SK-N-SH (cell line): ENCODE results near the gene IWS1. TPM values are rescaled to one million over a fixed set of nuclear protein-coding genes. Genes with fewer than 3 reads are reported as not detected.
"Not testable (repeated sequence)": the region's sequence is repeated elsewhere in the genome, so short reads cannot be mapped to it uniquely, and the experiment has no call there.

Source experiments
- CTCF ChIA-PET: fragments of 300-600, 350-600 bp; formaldehyde crosslinking; extraction: SDS; loops from one replicate; lab custom pipeline; 2021; lab: Yijun Ruan, JAX
- POLR2A ChIA-PET: fragments of 350-600 bp; sonication (Branson Sonifier 250); formaldehyde crosslinking; extraction: SDS; loops from one replicate; lab custom pipeline; 2020; ENCODE audit warnings: antibody characterized with exemption, inconsistent platforms; lab: Yijun Ruan, JAX
- DNase-seq: peaks from one replicate; pipeline ENCODE4 v3.0.0; 2012
- H2AFZ ChIP-seq: fragments of 200-600 bp; sonication (generic); 2 replicates; pipeline ENCODE4 v1.8.1; 2016; ENCODE audit warnings: antibody characterized with exemption, mild to moderate bottlenecking, low read depth
- H3F3A ChIP-seq: fragments of 200-600 bp; sonication (generic); replicated peaks from 2 replicates; pipeline ENCODE3; 2016; ENCODE audit warnings: antibody characterized with exemption, mild to moderate bottlenecking; ENCODE audit not compliant: insufficient read depth
- H3K27ac ChIP-seq, 2 experiments: fragments of 200-500 bp in 1 of 2; fragments of 200-600 bp in 1 of 2; sonication (Bioruptor generic) in 1 of 2; sonication (generic), shearing (Covaris generic) in 1 of 2; 2 replicates each; pipeline versions ENCODE4 v1.5.1 to v1.6.1; 2014 to 2016; ENCODE audit warnings: low read depth in 2 of 2, inconsistent platforms in 1 of 2, low read length in 1 of 2, mild to moderate bottlenecking in 1 of 2, mixed read lengths in 1 of 2
- H3K27me3 ChIP-seq: fragments of 200-600 bp; sonication (generic), shearing (Covaris generic); 2 replicates; pipeline ENCODE4 v1.6.1; 2016; ENCODE audit warnings: mixed run types; ENCODE audit not compliant: insufficient read depth
- H3K36me3 ChIP-seq, 2 experiments: fragments of 200-500 bp in 1 of 2; fragments of 200-600 bp in 1 of 2; sonication (Bioruptor generic) in 1 of 2; sonication (generic) in 1 of 2; replicated peaks in 1 of 2; 2 replicates each; pipeline versions ENCODE3 to v1.5.1; 2014 to 2016; ENCODE audit warnings: low read length in 1 of 2, mild to moderate bottlenecking in 1 of 2; ENCODE audit not compliant: insufficient read depth in 2 of 2, control insufficient read depth in 1 of 2
- H3K4me1 ChIP-seq, 2 experiments: fragments of 200-500 bp in 1 of 2; fragments of 200-600 bp in 1 of 2; sonication (Bioruptor generic) in 1 of 2; sonication (generic), shearing (Covaris generic) in 1 of 2; 2 replicates each; pipeline versions ENCODE4 v1.5.1 to v1.6.1; 2014 to 2016; ENCODE audit warnings: low read depth in 1 of 2, low read length in 1 of 2, mixed run types in 1 of 2; ENCODE audit not compliant: insufficient read depth in 2 of 2, control insufficient read depth in 1 of 2
- H3K4me2 ChIP-seq: fragments of 200-600 bp; sonication (generic), shearing (Covaris generic); 2 replicates; pipeline ENCODE4 v1.6.1; 2017; ENCODE audit warnings: mixed run types
- H3K4me3 ChIP-seq, 2 experiments: fragments of 200-500 bp in 1 of 2; fragments of 200-600 bp in 1 of 2; sonication (Bioruptor generic) in 1 of 2; sonication (generic), shearing (Covaris generic) in 1 of 2; 2 replicates each; pipeline versions ENCODE4 v1.5.1 to v1.8.1; 2014 to 2016; ENCODE audit warnings: low read depth in 2 of 2, inconsistent platforms in 1 of 2, low read length in 1 of 2, mild to moderate bottlenecking in 1 of 2, mixed read lengths in 1 of 2, moderate library complexity in 1 of 2
- H3K79me2 ChIP-seq: fragments of 200-600 bp; sonication (generic); 2 replicates; pipeline ENCODE4 v1.8.1; 2017; ENCODE audit warnings: mild to moderate bottlenecking; ENCODE audit not compliant: insufficient read depth
- H3K9ac ChIP-seq: fragments of 200-600 bp; sonication (generic); 2 replicates; pipeline ENCODE4 v1.6.1; 2017; ENCODE audit warnings: mixed run types
- H3K9me2 ChIP-seq: fragments of 200-600 bp; sonication (generic); 2 replicates; pipeline ENCODE4 v1.6.1; 2017; ENCODE audit warnings: mixed run types
- H3K9me3 ChIP-seq: fragments of 200-600 bp; sonication (generic); 2 replicates; pipeline ENCODE4 v1.6.1; 2017; ENCODE audit warnings: mixed run types, mild to moderate bottlenecking, moderate library complexity
- H4K20me1 ChIP-seq: fragments of 200-600 bp; sonication (generic); 2 replicates; pipeline ENCODE4 v1.6.1; 2017; ENCODE audit warnings: mild to moderate bottlenecking, mixed run types; ENCODE audit not compliant: insufficient read depth
- CTCF ChIP-seq: fragments of 200-600 bp; sonication (generic); IDR thresholded peaks from 2 replicates; pipeline ENCODE4 v1.6.1; 2017; ENCODE audit warnings: antibody characterized with exemption, mild to moderate bottlenecking, moderate library complexity
- FOXJ3 ChIP-seq: sonication (generic); formaldehyde crosslinking; IDR thresholded peaks from 2 replicates; pipeline ENCODE4 v1.5.1; 2020; ENCODE audit warnings: mild to moderate bottlenecking, missing genetic modification reagents
- JUND ChIP-seq: IDR thresholded peaks from 2 replicates; pipeline ENCODE4 v1.4.0; 2012
- MEF2A ChIP-seq: IDR thresholded peaks from 2 replicates; pipeline ENCODE4 v1.4.0; 2012; ENCODE audit warnings: low read depth, borderline replicate concordance
- NFIC ChIP-seq: IDR thresholded peaks from 2 replicates; pipeline ENCODE4 v1.4.0; 2012; ENCODE audit warnings: borderline replicate concordance
- NRF1 ChIP-seq: IDR thresholded peaks from 2 replicates; pipeline ENCODE4 v1.6.1; 2012; ENCODE audit warnings: low read depth, mild to moderate bottlenecking, low read length
- PBX3 ChIP-seq: IDR thresholded peaks from 2 replicates; pipeline ENCODE4; 2012
- SIN3A ChIP-seq: IDR thresholded peaks from 2 replicates; pipeline ENCODE4 v1.6.1; 2012; ENCODE audit warnings: low read depth, mild to moderate bottlenecking, low read length, moderate library complexity, borderline replicate concordance
- TAF1 ChIP-seq: IDR thresholded peaks from 2 replicates; pipeline ENCODE4 v1.6.1; 2012; ENCODE audit warnings: low read depth, mild to moderate bottlenecking, low read length, moderate library complexity, borderline replicate concordance
- TCF12 ChIP-seq: IDR thresholded peaks from 2 replicates; pipeline ENCODE4 v1.4.0; 2012
- TEAD4 ChIP-seq: IDR thresholded peaks from 2 replicates; pipeline ENCODE4 v1.4.0; 2012; ENCODE audit warnings: mild to moderate bottlenecking, borderline replicate concordance; ENCODE audit not compliant: insufficient read depth
- ZBTB33 ChIP-seq: IDR thresholded peaks from 2 replicates; pipeline ENCODE4 v1.4.0; 2012; ENCODE audit warnings: low read depth, borderline replicate concordance
- WGBS: methylation state at CpG from one replicate; pipeline ENCODE4 v1.1.6; 2017; ENCODE audit warnings: low lambda C conversion rate; 5-methylcytosine and 5-hydroxymethylcytosine counted together
- polyA plus RNA-seq, 3 experiments: library from polyadenylated mRNA; depleted of rRNA; stranded (reverse); fragments of >200 nt; gene quantifications; 2 replicates each; pipeline ENCODE4 v1.2.3, GENCODE V29; 2012
- TF ChIP-seq, protein P1 (sequence below): fragments of 150-350 bp; IDR thresholded peaks from 2 replicates; pipeline ENCODE4 v1.6.1; 2016; ENCODE audit warnings: mild to moderate bottlenecking, low read depth, low read length

Gene IWS1
- polyA plus RNA-seq, 1 of the 3 experiments (the other 2 are of a cell fraction), result 24.6 TPM

DNA sequence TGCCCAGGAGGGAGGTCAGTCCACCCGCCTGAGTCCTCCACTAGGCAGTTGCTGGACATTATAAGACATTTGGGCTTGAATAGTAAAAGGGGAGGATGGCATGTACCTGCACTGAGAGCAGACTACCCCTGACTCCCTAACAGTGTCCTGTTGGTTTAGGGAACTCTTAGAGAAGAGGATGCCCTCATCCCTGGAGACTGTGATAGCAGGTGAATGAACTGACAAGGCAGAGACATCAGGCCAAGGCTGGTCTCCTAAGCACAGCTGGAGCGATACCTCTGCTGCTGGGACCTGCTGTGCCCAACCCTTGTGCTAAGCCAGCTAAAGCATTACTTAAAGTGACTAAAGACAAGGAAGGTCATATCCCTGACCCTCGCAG is 73.3 kb downstream of the IWS1 start (continued):
- no peak for TF ChIP-seq ZBTB33

DNA sequence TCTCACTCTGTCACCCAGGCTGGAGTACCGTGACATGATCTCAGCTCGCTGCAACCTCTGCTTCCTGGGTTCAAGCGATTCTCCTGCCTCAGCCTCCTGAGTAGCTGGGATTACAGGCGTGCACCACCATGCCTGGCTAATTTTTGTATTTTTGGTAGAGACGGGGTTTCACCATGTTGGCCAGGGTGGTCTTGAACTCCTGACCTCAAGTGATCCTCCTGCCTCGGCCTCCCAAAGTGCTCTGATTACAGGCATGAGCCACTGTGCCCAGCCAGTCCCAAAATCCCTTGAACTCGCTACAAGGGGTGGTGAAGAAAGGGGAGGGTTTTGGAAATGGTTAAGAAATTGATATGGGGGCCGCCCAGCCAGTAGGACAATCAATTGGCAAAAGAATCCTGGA is 73.9 kb downstream of the IWS1 start:
- POLR2A ChIA-PET, DNase-seq, H3F3A ChIP-seq, H3K9ac ChIP-seq, H3K36me3 ChIP-seq, H3K4me3 ChIP-seq, H3K4me1 ChIP-seq, H2AFZ ChIP-seq, H3K9me3 ChIP-seq, H3K79me2 ChIP-seq, H3K4me2 ChIP-seq, H3K27ac ChIP-seq, H4K20me1 ChIP-seq, H3K9me2 ChIP-seq, H3K27me3 ChIP-seq: not testable (repeated sequence)
- 90% methylated on average over 6 of the region's 8 CpGs for WGBS
- CTCF ChIA-PET, result interaction anchor here (2.3 to 3.2 kb wide), 3 partner anchors 26 to 128 kb away, joined by 9 to 14 read pairs (median 12); no protein-coding TSS in a partner anchor

DNA sequence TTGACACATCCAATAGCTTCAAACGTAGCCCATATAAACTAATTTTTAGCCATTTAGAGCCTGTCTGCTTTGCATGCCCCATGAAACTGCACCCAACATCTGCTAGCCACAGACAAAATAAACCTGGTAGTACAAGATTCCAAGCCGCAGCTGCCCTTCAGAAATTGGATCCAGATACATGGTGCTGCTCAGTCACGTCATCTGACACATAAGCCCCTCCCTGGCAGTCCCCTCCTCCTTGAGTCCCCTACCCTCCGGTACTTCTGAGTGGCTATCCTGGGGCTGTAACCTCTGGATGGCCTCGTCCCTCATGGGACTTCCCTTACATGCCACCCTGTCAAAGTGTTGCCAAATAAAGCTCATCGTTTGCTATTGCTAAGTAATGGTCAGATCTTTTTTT is 74.3 kb downstream of the IWS1 start:
- Histone ChIP-seq H3K9me3 (no peaks in the 10 kb centered on the region), H3K27ac (no peak overlapping the region), H3K4me1 (no peaks in the 10 kb centered on the region; a peak in 1 of 4 replicates), H3K9me2 (no peaks in the 10 kb centered on the region), H3K36me3 (no peaks in the 10 kb centered on the region), H3K27me3 (no peaks in the 10 kb centered on the region), H3K9ac (no peak overlapping the region), H3K4me3 (no peak overlapping the region), H3F3A (no peaks in the 10 kb centered on the region), H4K20me1 (no peaks in the 10 kb centered on the region), H3K79me2 (no peaks in the 10 kb centered on the region), H3K4me2 (no peak overlapping the region), H2AFZ (no peak overlapping the region)
- TF ChIP-seq TCF12, result no peak
- TF ChIP-seq FOXJ3, result no peak
- TF ChIP-seq SIN3A, result no peak
- no peak for TF ChIP-seq TAF1
- TF ChIP-seq, protein P1, sequence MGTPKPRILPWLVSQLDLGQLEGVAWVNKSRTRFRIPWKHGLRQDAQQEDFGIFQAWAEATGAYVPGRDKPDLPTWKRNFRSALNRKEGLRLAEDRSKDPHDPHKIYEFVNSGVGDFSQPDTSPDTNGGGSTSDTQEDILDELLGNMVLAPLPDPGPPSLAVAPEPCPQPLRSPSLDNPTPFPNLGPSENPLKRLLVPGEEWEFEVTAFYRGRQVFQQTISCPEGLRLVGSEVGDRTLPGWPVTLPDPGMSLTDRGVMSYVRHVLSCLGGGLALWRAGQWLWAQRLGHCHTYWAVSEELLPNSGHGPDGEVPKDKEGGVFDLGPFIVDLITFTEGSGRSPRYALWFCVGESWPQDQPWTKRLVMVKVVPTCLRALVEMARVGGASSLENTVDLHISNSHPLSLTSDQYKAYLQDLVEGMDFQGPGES, result no peak
- no peak for TF ChIP-seq TEAD4
- no peak for TF ChIP-seq CTCF
- no peak for TF ChIP-seq NFIC
- TF ChIP-seq MEF2A, result no peak
- TF ChIP-seq JUND, result no peak
- no peak for TF ChIP-seq NRF1
- no peak for TF ChIP-seq PBX3
- ChIA-PET POLR2A (no interaction called here), CTCF (interaction anchor here (2.3 to 3.2 kb wide), 3 partner anchors 27 to 127 kb away, joined by 9 to 14 read pairs (median 12); no protein-coding TSS in a partner anchor)
- 81% methylated on average over 6 of the region's 6 CpGs for WGBS
- DNase-seq, result no peak
